HEK293 (cell line): Measurements from ENCODE around the gene RBPJ.

Source experiments
- CTCF ChIA-PET: fragments of 350-600 bp; formaldehyde crosslinking; extraction: SDS; loops from one replicate; lab custom pipeline; 2021; ENCODE audit warnings: antibody characterized with exemption; lab: Yijun Ruan, JAX
- POLR2A ChIA-PET: fragments of 300-600 bp; formaldehyde crosslinking; extraction: SDS; loops from one replicate; lab custom pipeline; 2020; ENCODE audit warnings: antibody characterized with exemption, inconsistent platforms; lab: Yijun Ruan, JAX
- H3K27ac ChIP-seq: fragments of 200-500 bp; sonication (Bioruptor generic); 2 replicates; pipeline ENCODE4 v1.5.1; 2014; ENCODE audit warnings: low read depth, low read length, control low read depth, inconsistent platforms; ENCODE audit errors: extremely low read depth
- H3K36me3 ChIP-seq, 2 experiments: fragments of 200-500 bp in 1 of 2; sonication (Bioruptor generic) in 1 of 2; 1 replicate in 1 of 2; 2 replicates in 1 of 2; pipeline ENCODE4 v1.5.1; 2014 to 2017; ENCODE audit warnings: inconsistent platforms in 2 of 2, low read length in 2 of 2; ENCODE audit not compliant: control insufficient read depth in 2 of 2, insufficient read depth in 1 of 2
- H3K4me1 ChIP-seq: fragments of 200-500 bp; sonication (Bioruptor generic); 2 replicates; pipeline ENCODE4 v1.5.1; 2014; ENCODE audit warnings: mild to moderate bottlenecking, low read length, inconsistent platforms; ENCODE audit not compliant: control insufficient read depth, insufficient read depth
- H3K4me3 ChIP-seq: 2 replicates; pipeline ENCODE4 v1.5.1; 2011; ENCODE audit warnings: low read depth, mild to moderate bottlenecking, control low read depth, low read length, moderate library complexity
- H3K9me3 ChIP-seq: fragments of 200-500 bp; sonication (Bioruptor generic); 2 replicates; pipeline ENCODE4 v1.5.1; 2014; ENCODE audit warnings: low read depth, low read length, inconsistent platforms; ENCODE audit not compliant: control insufficient read depth, insufficient read depth
- GLIS1 ChIP-seq: fragments of 450-650 bp; formaldehyde crosslinking; IDR thresholded peaks from 2 replicates; pipeline ENCODE4 v1.5.1; 2016; ENCODE audit warnings: missing biosample characterization, missing genetic modification characterization
- PRDM4 ChIP-seq: fragments of 450-650 bp; formaldehyde crosslinking; IDR thresholded peaks from 2 replicates; pipeline ENCODE4 v1.5.1; 2017; ENCODE audit warnings: missing biosample characterization, missing genetic modification characterization
- ZBTB10 ChIP-seq: fragments of 450-650 bp; formaldehyde crosslinking; IDR thresholded peaks from 2 replicates; pipeline ENCODE4 v1.5.1; 2016; ENCODE audit warnings: missing biosample characterization, missing genetic modification characterization
- ZNF518A ChIP-seq: fragments of 450-650 bp; formaldehyde crosslinking; conservative IDR thresholded peaks from 2 replicates; pipeline ENCODE4 v1.5.1; 2016; ENCODE audit warnings: low read depth, missing biosample characterization, missing genetic modification characterization
- ZNF660 ChIP-seq: fragments of 450-650 bp; IDR thresholded peaks from 2 replicates; pipeline ENCODE4 v1.5.1; 2018; ENCODE audit warnings: missing biosample characterization, mild to moderate bottlenecking, missing genetic modification characterization
- ZNF768 ChIP-seq: fragments of 450-650 bp; formaldehyde crosslinking; IDR thresholded peaks from 2 replicates; pipeline ENCODE4 v1.5.1; 2018; ENCODE audit warnings: missing biosample characterization, mild to moderate bottlenecking, missing genetic modification characterization
- ZSCAN4 ChIP-seq: fragments of 450-650 bp; formaldehyde crosslinking; IDR thresholded peaks from 2 replicates; pipeline ENCODE4 v1.5.1; 2017; ENCODE audit warnings: missing biosample characterization, missing genetic modification characterization

The RBPJ gene

GRCh38 chr4:26457412-26457811 lies 136.6 kb downstream of the RBPJ start:
- H3K4me3 ChIP-seq, result no peak overlapping the region
- H3K4me1 ChIP-seq, result no peaks in the 10 kb centered on the region
- TF ChIP-seq GLIS1 (tag by site-specific recombination) (no peak), ZBTB10 (tag by site-specific recombination) (no peak), ZNF518A (tag by site-specific recombination) (no peak), ZNF768 (tag by site-specific recombination) (no peak), ZNF660 (tag by site-specific recombination) (no peak)
- H3K27ac ChIP-seq, result no peak overlapping the region
- no peaks in the 10 kb centered on the region for H3K9me3 ChIP-seq
- POLR2A ChIA-PET, result interaction anchor here (1.2 kb wide), 1 partner anchor 403 kb away, joined by 5 read pairs; the partner anchor contains the start of gene STIM2
- CTCF ChIA-PET, result interaction anchor here (0.6 to 2.4 kb wide), 3 partner anchors 11 to 265 kb away, joined by 3 to 15 read pairs (median 3); no protein-coding TSS in a partner anchor
- no peaks in the 10 kb centered on the region for H3K36me3 ChIP-seq

GRCh38 chr4:26458157-26458561 lies 137.3 kb downstream of the RBPJ start:
- no peaks in the 10 kb centered on the region for H3K4me1 ChIP-seq
- no peak overlapping the region for H3K27ac ChIP-seq
- TF ChIP-seq ZSCAN4 (tag by site-specific recombination), result peak; percentile 17; the same call in 1 of the 2 replicates
- TF ChIP-seq PRDM4 (tag by site-specific recombination), result no peak
- CTCF ChIA-PET, result interaction anchor here (0.6 to 2.4 kb wide), 3 partner anchors 15 to 264 kb away, joined by 4 to 15 read pairs (median 7); no protein-coding TSS in a partner anchor
- no peak overlapping the region for H3K4me3 ChIP-seq
- no peaks in the 10 kb centered on the region for H3K9me3 ChIP-seq
- POLR2A ChIA-PET, result interaction anchor here (1.2 kb wide), 1 partner anchor 403 kb away, joined by 5 read pairs; the partner anchor contains the start of gene STIM2
- no peaks in the 10 kb centered on the region for H3K36me3 ChIP-seq
